Stimulated activated CD8-positive, alpha-beta memory T cell treated with anti-CD3 and anti-CD28 coated beads, Interleukin-4, amount 100 ng/mL, for 1 hour (primary cell): ENCODE measurements around the gene CTSD.

Experiments used
- DNase-seq, 2 donors: peaks; one replicate each; pipeline ENCODE4 v3.0.0-alpha.2; 2020; ENCODE audit warnings: low read depth in 2 of 2, low spot score in 1 of 2

The CTSD gene

GRCh38 chr11:1745701-1746320 lies 17.9 kb downstream of the CTSD start:
- DNase-seq: no peak

- DNase-seq: no peak
These were observed 18.6 kb downstream of the CTSD start for GRCh38 chr11:1744891-1745700.

- no peak for DNase-seq
These were observed 19.4 kb downstream of the CTSD start for GRCh38 chr11:1744137-1744886.

- DNase-seq: no peak
These were observed 20.1 kb downstream of the CTSD start for GRCh38 chr11:1743585-1744136.

- no peak for DNase-seq
These were observed 20.7 kb downstream of the CTSD start for GRCh38 chr11:1742869-1743584.

- no peak for DNase-seq
These were observed 21.4 kb downstream of the CTSD start for GRCh38 chr11:1742371-1742770.

- DNase-seq: no peak
These were observed 22.0 kb downstream of the CTSD start for GRCh38 chr11:1741741-1742140.

- DNase-seq: no peak
These were observed 22.8 kb downstream of the CTSD start for GRCh38 chr11:1740786-1741530.

- DNase-seq: no peak
These were observed 24.2 kb downstream of the CTSD start for GRCh38 chr11:1739576-1739975.

GRCh38 chr11:1738380-1738779 lies 25.3 kb downstream of the CTSD start:
- no peak for DNase-seq

GRCh38 chr11:1737080-1737757 lies 26.5 kb downstream of the CTSD start:
- no peak for DNase-seq

GRCh38 chr11:1736447-1736992 lies 27.2 kb downstream of the CTSD start:
- no peak for DNase-seq

GRCh38 chr11:1735271-1735670 lies 28.5 kb downstream of the CTSD start:
- no peak for DNase-seq

GRCh38 chr11:1734641-1735081 lies 29.1 kb downstream of the CTSD start:
- DNase-seq: no peak

GRCh38 chr11:1733716-1734640 lies 29.7 kb downstream of the CTSD start:
- no peak for DNase-seq

GRCh38 chr11:1733009-1733715 lies 30.6 kb downstream of the CTSD start:
- DNase-seq: no peak

GRCh38 chr11:1732418-1733008 lies 31.2 kb downstream of the CTSD start:
- no peak for DNase-seq
